AG04450 (cell line): Measurements from ENCODE around the gene UBE2E2. TPM values are rescaled to one million over a fixed set of nuclear protein-coding genes. Genes with fewer than 3 reads are reported as not detected.

Experiments used
- CTCF ChIA-PET: fragments of 300-600, 350-600 bp; formaldehyde crosslinking; extraction: SDS; loops from one replicate; lab custom pipeline; 2022; ENCODE audit warnings: antibody characterized with exemption, inconsistent platforms; lab: Charles Lee
- POLR2A ChIA-PET: fragments of 350-600 bp; formaldehyde crosslinking; extraction: SDS; loops from one replicate; lab custom pipeline; 2021; ENCODE audit warnings: antibody characterized with exemption, inconsistent platforms; lab: Yijun Ruan, JAX
- DNase-seq: peaks from one replicate; pipeline ENCODE4 v3.0.0-alpha.2; 2011; ENCODE audit warnings: low read depth, low spot score
- H3K27ac ChIP-seq: one replicate; pipeline ENCODE4 v1.5.1; 2012; ENCODE audit warnings: low read depth, low read length, control low read depth
- H3K27me3 ChIP-seq: one replicate; pipeline ENCODE4 v1.6.0; 2012; ENCODE audit warnings: low read length; ENCODE audit not compliant: control insufficient read depth, insufficient read depth
- H3K4me3 ChIP-seq: 2 replicates; pipeline ENCODE4 v1.5.1; 2011; ENCODE audit warnings: mild to moderate bottlenecking, low read depth, low read length, control low read depth
- H3K9me3 ChIP-seq: 2 replicates; pipeline ENCODE4 v1.5.1; 2012; ENCODE audit warnings: low read length; ENCODE audit not compliant: control insufficient read depth, insufficient read depth
- CTCF ChIP-seq: IDR thresholded peaks from 2 replicates; pipeline ENCODE4 v1.5.1; 2011; ENCODE audit warnings: low read depth, low read length, control low read depth, inconsistent platforms
- polyA plus RNA-seq: library from polyadenylated mRNA; depleted of rRNA; stranded (reverse); fragments of >200 nt; gene quantifications from 2 replicates; pipeline ENCODE4 v1.2.3, GENCODE V29; 2011

UBE2E2 gene
- polyA plus RNA-seq, 1 experiment: 43.2 TPM

- CTCF ChIA-PET: no interaction called here
- no peak overlapping the region for H3K4me3 ChIP-seq
- H3K9me3 ChIP-seq: no peaks in the 10 kb centered on the region; the same call in 1 of the 2 replicates
- POLR2A ChIA-PET: no interaction called here
- no peak for DNase-seq
- no peak for TF ChIP-seq CTCF
- no peaks in the 10 kb centered on the region for H3K27me3 ChIP-seq
- H3K27ac ChIP-seq: no peak overlapping the region
These were observed 3.2 kb downstream of the UBE2E2 start for GRCh38 chr3:23206366-23206765.

- no peak for TF ChIP-seq CTCF
- H3K27me3 ChIP-seq: no peaks in the 10 kb centered on the region
- ChIA-PET CTCF (no interaction called here), POLR2A (no interaction called here)
- no peaks in the 10 kb centered on the region for H3K9me3 ChIP-seq
- no peak for DNase-seq
- H3K4me3 ChIP-seq: no peak overlapping the region
- H3K27ac ChIP-seq: no peak overlapping the region
These were observed 6.0 kb downstream of the UBE2E2 start for GRCh38 chr3:23209103-23209502.

- Histone ChIP-seq H3K9me3 (no peaks in the 10 kb centered on the region), H3K27ac (no peak overlapping the region), H3K27me3 (no peaks in the 10 kb centered on the region), H3K4me3 (no peak overlapping the region)
- DNase-seq: no peak
- CTCF ChIA-PET: no interaction called here
- POLR2A ChIA-PET: no interaction called here
- TF ChIP-seq CTCF: no peak
These were observed 6.8 kb downstream of the UBE2E2 start for GRCh38 chr3:23209747-23210487.

GRCh38 chr3:23213813-23214212 is 10.7 kb downstream of the UBE2E2 start:
- CTCF ChIA-PET: no interaction called here
- Histone ChIP-seq H3K9me3 (no peaks in the 10 kb centered on the region), H3K27me3 (no peaks in the 10 kb centered on the region), H3K27ac (no peak overlapping the region), H3K4me3 (no peak overlapping the region)
- POLR2A ChIA-PET: no interaction called here
- no peak for TF ChIP-seq CTCF
- DNase-seq: no peak

GRCh38 chr3:23217872-23218554 is 14.9 kb downstream of the UBE2E2 start:
- Histone ChIP-seq H3K4me3 (no peak overlapping the region), H3K27ac (no peak overlapping the region), H3K27me3 (no peaks in the 10 kb centered on the region), H3K9me3 (no peaks in the 10 kb centered on the region)
- CTCF ChIA-PET: no interaction called here
- no peak for DNase-seq
- POLR2A ChIA-PET: no interaction called here
- no peak for TF ChIP-seq CTCF
